ENCODE measurements around the gene ZDHHC3.

The ZDHHC3 gene

GRCh38 chr3:44983484-44983941 lies 7.5 kb upstream of the ZDHHC3 start:
- Histone ChIP-seq H3K4me3 (ENCODE audit: low read length) (no peak overlapping the region), H3K4me2 (ENCODE audit: low read length) (no peak overlapping the region), H2AFZ (ENCODE audit: low read depth, low read length) (no peak overlapping the region), H3K9me3 (ENCODE audit: insufficient read depth, low read length) (no peaks in the 10 kb centered on the region), H3K4me1 (ENCODE audit: low read length) (peaks cover 17% of the 10 kb centered on the region), H3K27ac (ENCODE audit: low read length) (no peak overlapping the region), H3K79me2 (ENCODE audit: low read length) (peaks cover 99% of the 10 kb centered on the region), H4K20me1 (ENCODE audit: insufficient read depth, low read length) (peaks cover 73% of the 10 kb centered on the region), H3K9ac (ENCODE audit: low read length) (no peak overlapping the region), H3K36me3 (replicated peaks; ENCODE audit: low read depth, low read length) (peaks cover 51% of the 10 kb centered on the region), H3K27me3 (ENCODE audit: low read depth, low read length) (no peaks in the 10 kb centered on the region)
- TF ChIP-seq CTCF (IDR thresholded peaks at IDR 0.05; ENCODE audit: low read depth, low read length) (no peak), EZH2phosphoT487 (IDR thresholded peaks at IDR 0.05; ENCODE audit: low read depth) (no peak)

- H3K4me1 ChIP-seq (ENCODE audit: low read length), result peaks cover 19% of the 10 kb centered on the region
- H3K9ac ChIP-seq (ENCODE audit: low read length), result no peak overlapping the region
- no peak overlapping the region for H3K27ac ChIP-seq (ENCODE audit: low read length)
- H3K36me3 ChIP-seq (replicated peaks; ENCODE audit: low read depth, low read length), result peaks cover 54% of the 10 kb centered on the region
- no peak overlapping the region for H3K4me3 ChIP-seq (ENCODE audit: low read length)
- no peak overlapping the region for H3K4me2 ChIP-seq (ENCODE audit: low read length)
- H2AFZ ChIP-seq (ENCODE audit: low read depth, low read length), result no peak overlapping the region
- H3K79me2 ChIP-seq (ENCODE audit: low read length), result peaks cover 99% of the 10 kb centered on the region
- no peaks in the 10 kb centered on the region for H3K9me3 ChIP-seq (ENCODE audit: insufficient read depth, low read length)
- peaks cover 71% of the 10 kb centered on the region for H4K20me1 ChIP-seq (ENCODE audit: insufficient read depth, low read length)
- no peak for TF ChIP-seq EZH2phosphoT487 (IDR thresholded peaks at IDR 0.05; ENCODE audit: low read depth)
- TF ChIP-seq CTCF (IDR thresholded peaks at IDR 0.05; ENCODE audit: low read depth, low read length), result no peak
- no peaks in the 10 kb centered on the region for H3K27me3 ChIP-seq (ENCODE audit: low read depth, low read length)
These were observed 6.8 kb upstream of the ZDHHC3 start for GRCh38 chr3:44982817-44983216.

GRCh38 chr3:44981751-44982150 lies 5.8 kb upstream of the ZDHHC3 start:
- Histone ChIP-seq H3K9ac (ENCODE audit: low read length) (no peak overlapping the region), H3K36me3 (replicated peaks; ENCODE audit: low read depth, low read length) (peaks cover 56% of the 10 kb centered on the region), H3K4me1 (ENCODE audit: low read length) (peaks cover 28% of the 10 kb centered on the region), H3K79me2 (ENCODE audit: low read length) (peaks cover 99% of the 10 kb centered on the region), H3K27ac (ENCODE audit: low read length) (no peak overlapping the region), H3K4me2 (ENCODE audit: low read length) (peak overlapping the region; percentile 27; the same call in 1 of the 2 replicates), H3K9me3 (ENCODE audit: insufficient read depth, low read length) (no peaks in the 10 kb centered on the region), H3K27me3 (ENCODE audit: low read depth, low read length) (no peaks in the 10 kb centered on the region), H3K4me3 (ENCODE audit: low read length) (no peak overlapping the region), H2AFZ (ENCODE audit: low read depth, low read length) (no peak overlapping the region), H4K20me1 (ENCODE audit: insufficient read depth, low read length) (peaks cover 65% of the 10 kb centered on the region)
- no peak for TF ChIP-seq CTCF (IDR thresholded peaks at IDR 0.05; ENCODE audit: low read depth, low read length)

GRCh38 chr3:44981220-44981619 lies 5.2 kb upstream of the ZDHHC3 start:
- Histone ChIP-seq H4K20me1 (ENCODE audit: insufficient read depth, low read length) (peaks cover 65% of the 10 kb centered on the region), H3K27ac (ENCODE audit: low read length) (no peak overlapping the region), H3K79me2 (ENCODE audit: low read length) (peaks cover 99% of the 10 kb centered on the region), H3K9me3 (ENCODE audit: insufficient read depth, low read length) (no peaks in the 10 kb centered on the region), H2AFZ (ENCODE audit: low read depth, low read length) (no peak overlapping the region), H3K36me3 (replicated peaks; ENCODE audit: low read depth, low read length) (peaks cover 54% of the 10 kb centered on the region), H3K4me3 (ENCODE audit: low read length) (no peak overlapping the region), H3K4me1 (ENCODE audit: low read length) (peaks cover 28% of the 10 kb centered on the region), H3K4me2 (ENCODE audit: low read length) (peak overlapping the region; percentile 27; the same call in 1 of the 2 replicates), H3K9ac (ENCODE audit: low read length) (no peak overlapping the region), H3K27me3 (ENCODE audit: low read depth, low read length) (no peaks in the 10 kb centered on the region)
- TF ChIP-seq CTCF (IDR thresholded peaks at IDR 0.05; ENCODE audit: low read depth, low read length), result no peak
- no peak for TF ChIP-seq EZH2phosphoT487 (IDR thresholded peaks at IDR 0.05; ENCODE audit: low read depth)

Data from OCI-LY3 (cell line).